Astrocyte (in vitro differentiated cells and primary cell): ENCODE results near the gene MBD2. TPM values are rescaled to one million over a fixed set of nuclear protein-coding genes. Genes with fewer than 3 reads are reported as not detected.

Experiments used
- DNase-seq: peaks from one replicate; pipeline ENCODE4 v3.0.0-alpha.2; 2010; ENCODE audit warnings: low read depth
- FAIRE-seq: peaks from 2 replicates; lab custom pipeline; 2011; peaks lifted over from hg19 to GRCh38; lab: Jason Lieb, UNC
- H2AFZ ChIP-seq: 2 replicates; pipeline ENCODE4 v1.6.0; 2012; ENCODE audit warnings: low read depth, low read length, inconsistent platforms
- H3K27ac ChIP-seq: 2 replicates; pipeline ENCODE4 v1.5.1; 2011; ENCODE audit warnings: low read depth, low read length, inconsistent platforms
- H3K27me3 ChIP-seq: 2 replicates; pipeline ENCODE4 v1.6.0; 2011; ENCODE audit warnings: low read length, inconsistent platforms; ENCODE audit not compliant: insufficient read depth
- H3K36me3 ChIP-seq: 2 replicates; pipeline ENCODE4 v1.5.1; 2011; ENCODE audit warnings: low read length, inconsistent platforms; ENCODE audit not compliant: insufficient read depth
- H3K4me1 ChIP-seq: 2 replicates; pipeline ENCODE4 v1.5.1; 2011; ENCODE audit warnings: low read length, inconsistent platforms; ENCODE audit not compliant: insufficient read depth
- H3K4me2 ChIP-seq: 2 replicates; pipeline ENCODE4 v1.6.0; 2012; ENCODE audit warnings: low read length, inconsistent platforms
- H3K4me3 ChIP-seq: 2 replicates; pipeline ENCODE4 v1.5.1; 2011; ENCODE audit warnings: low read depth, mild to moderate bottlenecking, low read length, inconsistent platforms; ENCODE audit not compliant: insufficient read depth
- H3K79me2 ChIP-seq: 2 replicates; pipeline ENCODE4 v1.6.0; 2012; ENCODE audit warnings: mild to moderate bottlenecking, low read length, inconsistent platforms; ENCODE audit not compliant: insufficient read depth
- H3K9ac ChIP-seq: 2 replicates; pipeline ENCODE4 v1.6.0; 2012; ENCODE audit warnings: mild to moderate bottlenecking, low read length, inconsistent platforms
- H3K9me3 ChIP-seq: 2 replicates; pipeline ENCODE4 v1.5.1; 2012; ENCODE audit warnings: low read depth, mild to moderate bottlenecking, low read length, inconsistent platforms; ENCODE audit not compliant: insufficient read depth
- H4K20me1 ChIP-seq: 2 replicates; pipeline ENCODE4 v1.6.0; 2012; ENCODE audit warnings: low read length, inconsistent platforms; ENCODE audit not compliant: insufficient read depth
- H3K27ac Mint-ChIP-seq: one replicate; pipeline ENCODE4 v1.8.0; 2021; ENCODE audit warnings: mild to moderate bottlenecking, mixed read lengths; ENCODE audit not compliant: unreplicated experiment
- H3K27me3 Mint-ChIP-seq: one replicate; pipeline ENCODE4 v1.8.0; 2021; ENCODE audit warnings: low read depth, mixed read lengths; ENCODE audit not compliant: unreplicated experiment
- H3K36me3 Mint-ChIP-seq: one replicate; pipeline ENCODE4 v1.8.0; 2021; ENCODE audit warnings: low read depth, mixed read lengths; ENCODE audit not compliant: unreplicated experiment
- H3K4me1 Mint-ChIP-seq: one replicate; pipeline ENCODE4 v1.8.0; 2021; ENCODE audit warnings: low read depth, mixed read lengths; ENCODE audit not compliant: unreplicated experiment
- H3K4me3 Mint-ChIP-seq: one replicate; pipeline ENCODE4 v1.8.0; 2021; ENCODE audit warnings: mild to moderate bottlenecking, moderate library complexity, mixed read lengths; ENCODE audit not compliant: unreplicated experiment
- H3K9me3 Mint-ChIP-seq: one replicate; pipeline ENCODE4 v1.8.0; 2021; ENCODE audit warnings: mild to moderate bottlenecking, mixed read lengths; ENCODE audit not compliant: unreplicated experiment
- CTCF ChIP-seq: IDR thresholded peaks from 2 replicates; pipeline ENCODE4 v1.5.1; 2011; ENCODE audit warnings: low read depth, mild to moderate bottlenecking, inconsistent platforms, low read length, moderate library complexity; ENCODE audit not compliant: insufficient read depth
- EZH2 ChIP-seq: IDR thresholded peaks from 2 replicates; pipeline ENCODE4 v1.6.1; 2012; ENCODE audit warnings: mild to moderate bottlenecking, low read length, inconsistent platforms; ENCODE audit not compliant: insufficient read depth
- total RNA-seq: library from RNA; stranded (reverse); gene quantifications from 2 replicates; pipeline ENCODE4 v1.2.1, GENCODE V29; 2021

MBD2 gene
- total RNA-seq, 1 donor from 2014 or later, result 53.1 TPM

GRCh38 chr18:54191352-54191751 is 33.1 kb downstream of the MBD2 start:
- Mint-ChIP-seq H3K4me3 (no peak overlapping the region), H3K4me1 (peaks cover 3% of the 10 kb centered on the region), H3K36me3 (peaks cover 1% of the 10 kb centered on the region), H3K9me3 (no peaks in the 10 kb centered on the region), H3K27me3 (no peaks in the 10 kb centered on the region), H3K27ac (no peak overlapping the region)
- Histone ChIP-seq H3K4me3 (no peak overlapping the region), H3K27me3 (no peaks in the 10 kb centered on the region), H3K9ac (no peak overlapping the region), H3K36me3 (peaks cover 10% of the 10 kb centered on the region), H3K4me1 (no peaks in the 10 kb centered on the region), H3K4me2 (no peak overlapping the region), H3K9me3 (no peaks in the 10 kb centered on the region), H2AFZ (no peak overlapping the region), H4K20me1 (peaks cover 31% of the 10 kb centered on the region), H3K27ac (no peak overlapping the region), H3K79me2 (peaks cover 67% of the 10 kb centered on the region)
- FAIRE-seq (no peak), DNase-seq (no peak)
- TF ChIP-seq EZH2 (no peak), CTCF (no peak)

GRCh38 chr18:54187372-54187771 is 37.1 kb downstream of the MBD2 start:
- Mint-ChIP-seq H3K36me3 (peaks cover 1% of the 10 kb centered on the region), H3K4me1 (no peaks in the 10 kb centered on the region), H3K9me3 (no peaks in the 10 kb centered on the region), H3K4me3 (no peak overlapping the region), H3K27ac (no peak overlapping the region), H3K27me3 (no peaks in the 10 kb centered on the region)
- Histone ChIP-seq H3K4me3 (no peak overlapping the region), H3K36me3 (peaks cover 14% of the 10 kb centered on the region), H3K27ac (no peak overlapping the region), H3K79me2 (peaks cover 29% of the 10 kb centered on the region), H3K9me3 (no peaks in the 10 kb centered on the region), H2AFZ (no peak overlapping the region), H4K20me1 (peaks cover 30% of the 10 kb centered on the region), H3K4me2 (no peak overlapping the region), H3K27me3 (no peaks in the 10 kb centered on the region), H3K4me1 (peaks cover 2% of the 10 kb centered on the region), H3K9ac (no peak overlapping the region)
- TF ChIP-seq CTCF (no peak), EZH2 (no peak)
- no peak for FAIRE-seq
- DNase-seq, result no peak

DNA sequence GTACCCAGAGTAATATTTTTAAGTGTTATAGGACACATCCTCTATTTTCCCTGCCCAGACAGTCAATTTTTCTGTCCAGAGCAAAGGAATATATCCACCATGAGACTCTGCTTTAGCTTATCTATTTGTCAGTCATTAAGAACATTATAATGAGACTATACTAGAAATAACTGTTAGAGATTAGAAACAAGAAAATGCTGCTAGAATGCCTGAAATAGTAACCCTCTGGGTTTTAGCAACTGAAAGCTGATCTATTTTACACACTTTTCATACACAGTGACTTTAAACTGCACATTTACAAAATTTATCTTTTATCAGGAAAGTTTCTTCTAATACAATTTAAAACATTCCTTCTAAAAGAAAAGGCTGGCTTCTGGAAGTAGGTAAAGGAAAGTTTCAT is 39.6 kb downstream of the MBD2 start:
- no peak overlapping the region for H2AFZ ChIP-seq
- H3K27me3 Mint-ChIP-seq, result no peaks in the 10 kb centered on the region
- no peak for FAIRE-seq
- H3K4me3 ChIP-seq, result no peak overlapping the region
- no peak overlapping the region for H3K4me2 ChIP-seq
- H3K9me3 ChIP-seq, result no peaks in the 10 kb centered on the region
- H3K27me3 ChIP-seq, result no peaks in the 10 kb centered on the region
- H3K79me2 ChIP-seq, result peaks cover 8% of the 10 kb centered on the region
- no peak overlapping the region for H3K4me3 Mint-ChIP-seq
- TF ChIP-seq EZH2, result no peak
- no peak for TF ChIP-seq CTCF
- H3K36me3 Mint-ChIP-seq, result peaks cover 1% of the 10 kb centered on the region
- no peaks in the 10 kb centered on the region for H3K4me1 Mint-ChIP-seq
- peaks cover 16% of the 10 kb centered on the region for H4K20me1 ChIP-seq
- DNase-seq, result no peak
- no peak overlapping the region for H3K9ac ChIP-seq
- H3K4me1 ChIP-seq, result peaks cover 8% of the 10 kb centered on the region
- H3K9me3 Mint-ChIP-seq, result no peaks in the 10 kb centered on the region
- no peak overlapping the region for H3K27ac Mint-ChIP-seq
- H3K27ac ChIP-seq, result no peak overlapping the region
- H3K36me3 ChIP-seq, result peaks cover 14% of the 10 kb centered on the region
